H1 (cell line): ENCODE data around the gene ZNF3. TPM values are rescaled to one million over a fixed set of nuclear protein-coding genes. Genes with fewer than 3 reads are reported as not detected.

Experiments used
- CTCF ChIA-PET: fragments of 300-600 bp; sonication (Branson Sonifier 250); formaldehyde crosslinking; loops from one replicate; lab custom pipeline; 2021; ENCODE audit not compliant: partially characterized antibody; lab: Charles Lee
- POLR2A ChIA-PET: fragments of 300-600 bp; sonication (Branson Sonifier 250); formaldehyde crosslinking; loops from one replicate; lab custom pipeline; 2021; ENCODE audit warnings: inconsistent platforms; ENCODE audit not compliant: partially characterized antibody; lab: Charles Lee
- DNase-seq, 2 experiments: peaks; one replicate each; pipeline versions ENCODE4 v3.0.0 to v3.0.0-alpha.2; 2010 to 2022; ENCODE audit warnings: low spot score in 2 of 2, low read depth in 1 of 2, mixed read lengths in 1 of 2
- FAIRE-seq: peaks from 2 replicates; lab custom pipeline; 2011; peaks lifted over from hg19 to GRCh38; lab: Jason Lieb, UNC
- H2AFZ ChIP-seq: 2 replicates; pipeline ENCODE4 v1.8.1; 2012; ENCODE audit warnings: low read length, inconsistent platforms
- H2AK5ac ChIP-seq: 2 replicates; pipeline ENCODE4 v1.6.1; 2013; ENCODE audit warnings: low read depth, low read length
- H2BK120ac ChIP-seq: replicated peaks from 2 replicates; pipeline ENCODE3; 2013; ENCODE audit warnings: low read depth, low read length, inconsistent platforms
- H2BK12ac ChIP-seq: 2 replicates; pipeline ENCODE4 v1.6.1; 2013; ENCODE audit warnings: low read depth, low read length
- H2BK15ac ChIP-seq: 2 replicates; pipeline ENCODE4 v1.6.1; 2013; ENCODE audit warnings: low read length
- H2BK20ac ChIP-seq: 2 replicates; pipeline ENCODE4 v1.6.1; 2013; ENCODE audit warnings: low read length
- H2BK5ac ChIP-seq: 2 replicates; pipeline ENCODE4 v1.6.1; 2013; ENCODE audit warnings: low read depth, low read length
- H3K14ac ChIP-seq: 2 replicates; pipeline ENCODE4 v1.6.1; 2013; ENCODE audit warnings: inconsistent platforms; ENCODE audit not compliant: insufficient read length
- H3K18ac ChIP-seq: 2 replicates; pipeline ENCODE4 v1.6.1; 2013; ENCODE audit warnings: low read length; ENCODE audit errors: extremely low read depth
- H3K23ac ChIP-seq: 2 replicates; pipeline ENCODE4 v1.6.1; 2013; ENCODE audit warnings: inconsistent platforms; ENCODE audit not compliant: insufficient read length
- H3K23me2 ChIP-seq: 2 replicates; pipeline ENCODE4 v1.6.1; 2013; ENCODE audit warnings: low read depth, low read length
- H3K27ac ChIP-seq: 2 replicates; pipeline ENCODE4 v1.6.1; 2011; ENCODE audit warnings: low read depth, low read length, inconsistent platforms
- H3K27me3 ChIP-seq, 4 experiments: replicated peaks in 1 of 4; 1 replicate in 1 of 4; 2 replicates in 3 of 4; pipeline versions ENCODE4 v1.6.1 to v1.8.1; 2011 to 2013; ENCODE audit warnings: low read length in 3 of 4, mild to moderate bottlenecking in 3 of 4, inconsistent platforms in 2 of 4, mixed read lengths in 2 of 4, moderate library complexity in 1 of 4; ENCODE audit not compliant: control insufficient read depth in 3 of 4, insufficient read depth in 3 of 4; ENCODE audit errors: extremely low read depth in 1 of 4
- H3K36me3 ChIP-seq, 4 experiments: 2 replicates each; pipeline versions ENCODE4 v1.6.1 to v1.8.1; 2011 to 2013; ENCODE audit warnings: mild to moderate bottlenecking in 4 of 4, low read length in 3 of 4, moderate library complexity in 2 of 4, control low read depth in 1 of 4, inconsistent platforms in 1 of 4; ENCODE audit not compliant: insufficient read depth in 4 of 4, control insufficient read depth in 2 of 4
- H3K4ac ChIP-seq: replicated peaks from 2 replicates; pipeline ENCODE3; 2013; ENCODE audit warnings: low read length, low read depth, mixed read lengths, inconsistent platforms; ENCODE audit not compliant: insufficient read length
- H3K4me1 ChIP-seq, 4 experiments: replicated peaks in 1 of 4; 1 replicate in 1 of 4; 2 replicates in 3 of 4; pipeline versions ENCODE4 v1.6.1 to v1.8.1; 2011 to 2013; ENCODE audit warnings: low read length in 3 of 4, inconsistent platforms in 2 of 4, mixed read lengths in 1 of 4; ENCODE audit not compliant: insufficient read depth in 4 of 4, control insufficient read depth in 3 of 4
- H3K4me2 ChIP-seq, 2 experiments: 2 replicates each; pipeline versions ENCODE4 v1.6.1 to v1.8.1; 2011 to 2013; ENCODE audit warnings: low read depth in 2 of 2, low read length in 2 of 2, control low read depth in 1 of 2, inconsistent platforms in 1 of 2, mild to moderate bottlenecking in 1 of 2; ENCODE audit not compliant: insufficient read depth in 1 of 2
- H3K4me3 ChIP-seq, 4 experiments: fragments of 200-600, 300-600 bp in 1 of 4; sonication (generic), shearing (Covaris generic), sonication (Bioruptor Twin) in 1 of 4; 2 replicates each; pipeline versions ENCODE4 v1.5.1 to v1.8.1; 2011 to 2016; ENCODE audit warnings: low read length in 4 of 4, low read depth in 3 of 4, control low read depth in 2 of 4, inconsistent platforms in 2 of 4, mild to moderate bottlenecking in 2 of 4, mixed read lengths in 1 of 4, moderate library complexity in 1 of 4; ENCODE audit not compliant: insufficient read depth in 2 of 4; ENCODE audit errors: extremely low read depth in 1 of 4
- H3K56ac ChIP-seq: replicated peaks from 2 replicates; pipeline ENCODE3; 2013; ENCODE audit warnings: low read depth, mild to moderate bottlenecking, mixed read lengths, low read length, inconsistent platforms; ENCODE audit not compliant: insufficient read length
- H3K79me1 ChIP-seq: 2 replicates; pipeline ENCODE4 v1.6.1; 2013; ENCODE audit warnings: low read depth, low read length, control low read depth
- H3K79me2 ChIP-seq, 2 experiments: 2 replicates each; pipeline versions ENCODE4 v1.6.1 to v1.8.1; 2012 to 2013; ENCODE audit warnings: low read length in 2 of 2, mild to moderate bottlenecking in 2 of 2, inconsistent platforms in 1 of 2; ENCODE audit not compliant: insufficient read depth in 2 of 2, control insufficient read depth in 1 of 2
- H3K9ac ChIP-seq, 4 experiments: replicated peaks in 1 of 4; 1 replicate in 1 of 4; 2 replicates in 3 of 4; pipeline versions ENCODE4 v1.6.1 to v1.8.1; 2011 to 2013; ENCODE audit warnings: low read depth in 3 of 4, low read length in 3 of 4, control low read depth in 2 of 4, mild to moderate bottlenecking in 2 of 4, moderate library complexity in 2 of 4, inconsistent platforms in 1 of 4; ENCODE audit errors: extremely low read depth in 1 of 4
- H3K9me3 ChIP-seq, 2 experiments: 2 replicates each; pipeline versions ENCODE4 v1.6.1 to v1.8.1; 2012 to 2013; ENCODE audit warnings: mild to moderate bottlenecking in 2 of 2, moderate library complexity in 2 of 2, control low read depth in 1 of 2, inconsistent platforms in 1 of 2, low read depth in 1 of 2, low read length in 1 of 2, mixed read lengths in 1 of 2; ENCODE audit not compliant: insufficient read depth in 2 of 2
- H4K20me1 ChIP-seq, 2 experiments: replicated peaks in 1 of 2; 2 replicates each; pipeline versions ENCODE3 to v1.8.1; 2011 to 2013; ENCODE audit warnings: inconsistent platforms in 2 of 2, low read length in 2 of 2, mild to moderate bottlenecking in 1 of 2; ENCODE audit not compliant: insufficient read depth in 2 of 2, control insufficient read depth in 1 of 2
- H4K5ac ChIP-seq: 2 replicates; pipeline ENCODE4 v1.6.1; 2013; ENCODE audit warnings: low read length, low read depth, mixed read lengths, inconsistent platforms; ENCODE audit not compliant: insufficient read length
- H4K8ac ChIP-seq: 2 replicates; pipeline ENCODE4 v1.8.0; 2013; ENCODE audit warnings: mild to moderate bottlenecking, moderate library complexity, low read length, inconsistent platforms; ENCODE audit not compliant: insufficient read depth; ENCODE audit errors: extremely low read depth
- H4K91ac ChIP-seq: replicated peaks from 2 replicates; pipeline ENCODE3; 2013; ENCODE audit warnings: low read length, mixed read lengths, inconsistent platforms; ENCODE audit not compliant: insufficient read length
- CTBP2 ChIP-seq: IDR thresholded peaks from 2 replicates; pipeline ENCODE4 v1.7.0; 2011; ENCODE audit warnings: borderline replicate concordance, mild to moderate bottlenecking, moderate library complexity, mixed read lengths, low read length; ENCODE audit not compliant: insufficient read depth, insufficient read length
- JUN ChIP-seq: IDR thresholded peaks from 2 replicates; pipeline ENCODE4 v1.6.1; 2011; ENCODE audit warnings: low read depth, mild to moderate bottlenecking, improper control_type of control experiment, low read length
- NRF1 ChIP-seq: IDR thresholded peaks from 2 replicates; pipeline ENCODE4 v1.6.1; 2011; ENCODE audit warnings: mild to moderate bottlenecking, low read depth, low read length, improper control_type of control experiment
- RNF2 ChIP-seq: fragments of 200-900, 300-1000 bp; sonication (generic); IDR thresholded peaks from 2 replicates; pipeline ENCODE4 v1.7.1; 2016; ENCODE audit warnings: borderline replicate concordance, low read depth, mild to moderate bottlenecking, antibody characterized with exemption, low read length; ENCODE audit not compliant: poor library complexity, severe bottlenecking; ENCODE audit errors: missing control alignments
- SIN3A ChIP-seq, 2 experiments: IDR thresholded peaks in 1 of 2; conservative IDR thresholded peaks in 1 of 2; 2 replicates each; pipeline ENCODE4 v1.6.1; 2011 to 2012; ENCODE audit warnings: low read length in 2 of 2, improper control_type of control experiment in 1 of 2, low read depth in 1 of 2, mild to moderate bottlenecking in 1 of 2
- SIRT6 ChIP-seq: IDR thresholded peaks from one replicate; pipeline ENCODE4 v1.7.1; 2012; ENCODE audit warnings: low read length, inconsistent platforms
- SIX5 ChIP-seq: IDR thresholded peaks from 2 replicates; pipeline ENCODE4 v1.6.1; 2011; ENCODE audit warnings: mild to moderate bottlenecking, low read depth, low read length
- SP2 ChIP-seq: IDR thresholded peaks from 2 replicates; pipeline ENCODE4 v1.6.1; 2012; ENCODE audit warnings: mild to moderate bottlenecking, low read length, inconsistent platforms
- WGBS, 2 experiments: shearing (Covaris generic) in 1 of 2; methylation state at CpG; one replicate each; pipeline versions ENCODE4 v1.1.6 to v1.1.7; 2013 to 2015; ENCODE audit warnings: low lambda C conversion rate in 2 of 2, mixed read lengths in 2 of 2, inconsistent platforms in 1 of 2, low coverage in 1 of 2, missing lambda C conversion rate in 1 of 2; ENCODE audit not compliant: insufficient replicate concordance in 2 of 2, insufficient coverage in 1 of 2, insufficient read length in 1 of 2; ENCODE audit errors: extremely low coverage in 1 of 2, missing lambda C conversion rate in 1 of 2; 5-methylcytosine and 5-hydroxymethylcytosine counted together
- long read RNA-seq, 2 experiments: library from RNA in 1 of 2; library from capped mRNA in 1 of 2; stranded (forward); transcript quantifications; one replicate each; pipeline ENCODE4 v2.0.0, GENCODE V29; 2021; ENCODE audit warnings: inconsistent platforms in 1 of 2
- polyA minus RNA-seq, 3 experiments: library from RNA; depleted of rRNA, polyadenylated mRNA; stranded (reverse); fragments of >200 nt; gene quantifications; 1 replicate in 2 of 3; 2 replicates in 1 of 3; pipeline ENCODE4 v1.2.3, GENCODE V29; 2011
- polyA plus RNA-seq, 7 experiments: library from polyadenylated mRNA; depleted of rRNA in 3 of 7; stranded (reverse) in 5 of 7; unstranded in 2 of 7; fragments of >200 nt in 5 of 7; fragments of 200-250 nt in 2 of 7; gene quantifications; 1 replicate in 5 of 7; 2 replicates in 1 of 7; 4 replicates in 1 of 7; pipeline versions ENCODE4 v1.2.1 to v1.2.3, GENCODE V29; 2011 to 2013; ENCODE audit warnings: missing spikeins in 2 of 7, mixed read lengths in 2 of 7
- total RNA-seq: library from RNA; stranded (reverse); fragmentation: NEBNext Ultra II Directional; extraction: Animal tissue kit (Norgen Biotek cat#: 25700); gene quantifications from 2 replicates; pipeline ENCODE4 v1.2.1, GENCODE V29; 2021

The ZNF3 gene
- total RNA-seq (49.1 and 50.7 TPM in 2 replicates), polyA plus RNA-seq (2011; rRNA removed) (21.3 and 26.9 TPM in 2 replicates), polyA minus RNA-seq (2011; rRNA and poly(A)+ RNA removed) (73.2 and 75.3 TPM in 2 replicates)
- 33.8 TPM for polyA plus RNA-seq (2011; cell fraction: cytosol; rRNA removed)
- 58.8 TPM for polyA plus RNA-seq (2011; cell fraction: nucleus; rRNA removed)
- polyA plus RNA-seq (2012, experiment 1 of 2), result 33.0 to 39.4 TPM (median 38.3 TPM) in 4 replicates
- polyA plus RNA-seq (2012, experiment 2 of 2), result 17.4 TPM
- polyA plus RNA-seq (2013, experiment 1 of 2), result 55.9 TPM
- 49.7 TPM for polyA plus RNA-seq (2013, experiment 2 of 2)
- 24.1 TPM for polyA minus RNA-seq (2011; cell fraction: cytosol; rRNA and poly(A)+ RNA removed)
- 97.8 TPM for polyA minus RNA-seq (2011; cell fraction: nucleus; rRNA and poly(A)+ RNA removed)
- long read RNA-seq, experiment 1, partial matches to known transcripts, result 1 of 34 reads
- long read RNA-seq, experiment 1, other reads (novel, unspliced or antisense), result 28 of 34 reads
- long read RNA-seq, experiment 2, transcript ZNF3-202 (6 exons, 2,799 nt), result major isoform, 12 of 29 reads
- long read RNA-seq, experiment 2, partial matches to known transcripts, result 5 of 29 reads
- long read RNA-seq, experiment 2, other reads (novel, unspliced or antisense), result 6 of 29 reads

- CTCF ChIA-PET, result interaction anchor here (0.6 to 1.2 kb wide), 5 partner anchors 11 to 168 kb away, joined by 3 to 8 read pairs (median 4); partner anchors contain the start of genes AP4M1 and MCM7
- Histone ChIP-seq H2BK12ac (no peak within 1 kb of the TSS), H2BK15ac (no peak within 1 kb of the TSS), H4K91ac (peak within 1 kb of the TSS; percentile 74), H3K27ac (peak within 1 kb of the TSS; percentile 91), H4K5ac (peak within 1 kb of the TSS; percentile 68), H3K9me3 (peaks cover 4 to 7% of the 10 kb centered on the region in 2 experiments; a peak in 1 of 4 replicates), H2AK5ac (no peak within 1 kb of the TSS), H3K18ac (no peak within 1 kb of the TSS; the same call in 1 of the 2 replicates), H3K56ac (peak within 1 kb of the TSS; percentile 92), H3K4ac (peak within 1 kb of the TSS; percentile 97), H3K4me1 (peaks cover 0 to 9% (median 4%) of the 10 kb centered on the region in 4 experiments; a peak in 3 of 7 replicates), H4K20me1 (peaks cover 1 to 3% of the 10 kb centered on the region in 2 experiments), H2BK120ac (no peak within 1 kb of the TSS), H3K4me2 (peak within 1 kb of the TSS; percentile 66 to 73), H3K23me2 (peaks cover 6% of the 10 kb centered on the region; the same call in 1 of the 2 replicates), H2BK20ac (no peak within 1 kb of the TSS), H3K79me1 (peaks cover 4% of the 10 kb centered on the region; the same call in 1 of the 2 replicates), H3K9ac (peak within 1 kb of the TSS; percentile 94 to 97 (median 94)), H3K23ac (no peak within 1 kb of the TSS), H2BK5ac (peak within 1 kb of the TSS; percentile 85), H3K4me3 (peak within 1 kb of the TSS; percentile 76 to 100 (median 96)), H2AFZ (no peak within 1 kb of the TSS), H3K27me3 (no peaks in the 10 kb centered on the region), H3K79me2 (peaks cover 32 to 49% of the 10 kb centered on the region in 2 experiments), H3K14ac (no peak within 1 kb of the TSS), H3K36me3 (peaks cover 16 to 35% (median 26%) of the 10 kb centered on the region in 4 experiments), H4K8ac (peak within 1 kb of the TSS; percentile 100)
- FAIRE-seq (no peak), DNase-seq (peak; percentile 97)
- WGBS, 2 experiments, result 2% methylated on average over 55 of the region's 55 CpGs; no CpG with 5 or more reads in 1 of the 2 experiments
- POLR2A ChIA-PET, result interaction anchor here (0.6 to 19.6 kb wide), 14 partner anchors 12 to 242 kb away, joined by 3 to 722 read pairs (median 3); partner anchors contain the start of genes AP4M1, MCM7 and ZSCAN21
- TF ChIP-seq RNF2 (no peak), JUN (no peak), CTBP2 (no peak), NRF1 (no peak), SIX5 (peak; percentile 34; the same call in 1 of the 2 replicates), SIN3A (conservative IDR thresholded peaks at IDR 0.05 in 1 of 2, IDR thresholded peaks at IDR 0.05 in 1 of 2; ENCODE audit: low read depth in 1 of 2, low read length in 2 of 2) (peak; percentile 88 to 93; a peak in 3 of 4 replicates), SP2 (peak; percentile 96), SIRT6 (no peak)
Observed at GRCh38 chr7:100081535-100082102, at the start of gene ZNF3. Gene ZNF3, minus strand, starts transcription at chr7:100081723. Its CDS starts 4,366 bp downstream, at chr7:100077357.
